Gastrocnemius medialis (tissue), 4 donors: ENCODE measurements around the gene SLC35E1.
"Not testable (repeated sequence)": the region's sequence is repeated elsewhere in the genome, so short reads cannot be mapped to it uniquely, and the experiment has no call there.

Experiments used
- CTCF ChIP-seq, 5 experiments: fragments of 450-650 bp in 3 of 5; fragments of 200-600 bp in 2 of 5; sonication (generic) in 2 of 5; IDR thresholded peaks in 4 of 5; conservative IDR thresholded peaks in 1 of 5; 1 replicate in 4 of 5; 2 replicates in 1 of 5; pipeline ENCODE4 v1.5.1; 2016 to 2019; ENCODE audit warnings: antibody characterized with exemption in 5 of 5, mild to moderate bottlenecking in 3 of 5, moderate library complexity in 3 of 5
- POLR2A ChIP-seq, 2 donors: fragments of 450-650 bp; IDR thresholded peaks; one replicate each; pipeline ENCODE4 v1.6.1; 2017; ENCODE audit warnings: antibody characterized with exemption in 2 of 2, mild to moderate bottlenecking in 2 of 2, moderate library complexity in 2 of 2

DNA sequence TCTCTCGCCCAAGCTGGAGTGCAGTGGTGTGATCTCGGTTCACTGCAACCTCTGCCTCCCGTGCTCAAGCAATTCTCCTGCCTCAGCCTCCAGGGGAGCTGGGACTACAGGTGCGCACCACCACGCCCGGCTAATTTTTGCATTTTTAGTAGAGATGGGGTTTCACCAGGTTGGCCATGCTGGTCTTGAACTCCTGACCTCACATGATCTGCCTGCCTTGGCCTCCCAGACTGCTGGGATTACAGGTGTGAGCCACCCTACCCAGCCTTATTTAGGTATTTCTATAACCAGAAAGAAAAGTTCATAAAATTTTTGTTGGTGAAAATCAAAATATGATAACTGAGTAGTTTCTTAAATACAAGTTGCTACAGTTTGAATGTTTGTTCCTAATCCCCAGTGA, 28.5 kb downstream of the SLC35E1 start:
- TF ChIP-seq CTCF (IDR thresholded peaks at IDR 0.05 in 4 of 5, conservative IDR thresholded peaks at IDR 0.05 in 1 of 5); POLR2A (IDR thresholded peaks at IDR 0.05): not testable (repeated sequence)
